Gastrocnemius medialis (tissue), 4 donors: Measurements from ENCODE around the gene GIGYF2. TPM values are rescaled to one million over a fixed set of nuclear protein-coding genes. Genes with fewer than 3 reads are reported as not detected.

Experiments
- ATAC-seq, 2 donors: fragments of 150-250 bp; one replicate each; pipeline ENCODE4 v1.9.1; 2016
- DNase-seq, 2 donors: peaks; one replicate each; pipeline ENCODE4 v3.0.0-alpha.2; 2019
- H3K27ac ChIP-seq, 4 donors: fragments of 200-600 bp; sonication (generic); 1 replicate in 1 of 4; 2 replicates in 3 of 4; pipeline ENCODE4 v1.5.1; 2016 to 2018; ENCODE audit warnings: mild to moderate bottlenecking in 2 of 4, moderate library complexity in 1 of 4
- H3K27me3 ChIP-seq, 3 donors: fragments of 200-600 bp; sonication (generic) in 2 of 3; 1 replicate in 1 of 3; 2 replicates in 2 of 3; pipeline versions ENCODE4 v1.5.1 to v1.6.0; 2016 to 2019; ENCODE audit warnings: mild to moderate bottlenecking in 1 of 3, moderate library complexity in 1 of 3
- H3K36me3 ChIP-seq, 2 donors: fragments of 200-600 bp; sonication (generic) in 1 of 2; one replicate each; pipeline ENCODE4 v1.5.1; 2017 to 2018
- H3K4me1 ChIP-seq, 2 donors: fragments of 200-600 bp; sonication (generic) in 1 of 2; one replicate each; pipeline ENCODE4 v1.5.1; 2016 to 2017; ENCODE audit warnings: mild to moderate bottlenecking in 2 of 2
- H3K4me3 ChIP-seq, 4 donors: fragments of 200-600 bp; sonication (generic) in 3 of 4; 1 replicate in 1 of 4; 2 replicates in 3 of 4; pipeline ENCODE4 v1.5.1; 2016 to 2019; ENCODE audit warnings: mild to moderate bottlenecking in 2 of 4
- H3K9me3 ChIP-seq, 3 donors: fragments of 200-600 bp; sonication (generic) in 2 of 3; 1 replicate in 1 of 3; 2 replicates in 2 of 3; pipeline ENCODE4 v1.5.1; 2016 to 2019
- CTCF ChIP-seq, 5 experiments: fragments of 450-650 bp in 3 of 5; fragments of 200-600 bp in 2 of 5; sonication (generic) in 2 of 5; IDR thresholded peaks in 4 of 5; conservative IDR thresholded peaks in 1 of 5; 1 replicate in 4 of 5; 2 replicates in 1 of 5; pipeline ENCODE4 v1.5.1; 2016 to 2019; ENCODE audit warnings: antibody characterized with exemption in 5 of 5, mild to moderate bottlenecking in 3 of 5, moderate library complexity in 3 of 5
- POLR2A ChIP-seq, 2 donors: fragments of 450-650 bp; IDR thresholded peaks; one replicate each; pipeline ENCODE4 v1.6.1; 2017; ENCODE audit warnings: antibody characterized with exemption in 2 of 2, mild to moderate bottlenecking in 2 of 2, moderate library complexity in 2 of 2
- in situ Hi-C, 4 donors: fragments of 200-750 bp; cut with MboI; loops; one replicate each; pipeline versions ENCODE4 v1.15.0 to v1.8.0; 2017; ENCODE audit warnings: low sequenced_read_pairs in 4 of 4
- intact Hi-C: fragments of 100-400 bp; cut with DNase I; formaldehyde crosslinking; loops from one replicate; pipeline ENCODE4 v1.15.1; 2023; ENCODE audit warnings: low total_unique reads
- total RNA-seq, 4 donors: library from RNA; depleted of rRNA; stranded (reverse); fragments of >200 nt; gene quantifications; one replicate each; pipeline versions ENCODE4 v1.1.0 to v1.2.3, GENCODE V29; 2016

Gene GIGYF2
- total RNA-seq, 4 donors from 2014 or later, result 55.7 to 87.8 (median 66.1) TPM

DNA sequence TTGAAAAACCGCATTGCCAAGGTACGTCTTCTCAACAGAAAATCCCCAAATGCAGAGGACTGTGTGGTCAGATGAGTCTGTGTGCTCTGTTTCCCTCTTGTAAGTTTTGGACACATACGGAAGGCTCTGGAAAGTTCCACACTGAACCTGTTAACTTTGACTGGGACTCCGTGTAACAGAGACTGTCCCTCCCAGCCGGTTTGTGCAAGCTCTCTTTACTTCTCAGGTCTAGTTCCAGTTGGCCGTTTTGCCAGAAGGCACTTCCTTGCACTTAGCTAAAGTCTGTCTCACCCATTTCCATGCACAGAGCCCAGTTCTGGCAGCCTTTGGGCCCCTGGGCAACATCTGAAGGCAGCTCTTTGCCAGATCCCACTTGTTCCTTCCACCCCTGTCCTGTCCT lies 41.7 kb upstream of the GIGYF2 start:
- in situ Hi-C loops, result no loop called here
- peak overlapping the region in 3 of 4 donors; percentile 65 to 78 (median 66) for H3K27ac ChIP-seq
- H3K9me3 ChIP-seq, result no peaks in the 10 kb centered on the region
- intact Hi-C loops, result no loop called here
- TF ChIP-seq CTCF (IDR thresholded peaks at IDR 0.05 in 4 of 5, conservative IDR thresholded peaks at IDR 0.05 in 1 of 5), result no peak
- no peaks in the 10 kb centered on the region for H3K27me3 ChIP-seq
- H3K4me3 ChIP-seq, result no peak overlapping the region
- H3K36me3 ChIP-seq, result no peaks in the 10 kb centered on the region
- ATAC-seq (peak; percentile 74 to 80), DNase-seq (peak; percentile 64 to 66)
- peaks cover 7 to 56% of the 10 kb centered on the region in 2 donors for H3K4me1 ChIP-seq

DNA sequence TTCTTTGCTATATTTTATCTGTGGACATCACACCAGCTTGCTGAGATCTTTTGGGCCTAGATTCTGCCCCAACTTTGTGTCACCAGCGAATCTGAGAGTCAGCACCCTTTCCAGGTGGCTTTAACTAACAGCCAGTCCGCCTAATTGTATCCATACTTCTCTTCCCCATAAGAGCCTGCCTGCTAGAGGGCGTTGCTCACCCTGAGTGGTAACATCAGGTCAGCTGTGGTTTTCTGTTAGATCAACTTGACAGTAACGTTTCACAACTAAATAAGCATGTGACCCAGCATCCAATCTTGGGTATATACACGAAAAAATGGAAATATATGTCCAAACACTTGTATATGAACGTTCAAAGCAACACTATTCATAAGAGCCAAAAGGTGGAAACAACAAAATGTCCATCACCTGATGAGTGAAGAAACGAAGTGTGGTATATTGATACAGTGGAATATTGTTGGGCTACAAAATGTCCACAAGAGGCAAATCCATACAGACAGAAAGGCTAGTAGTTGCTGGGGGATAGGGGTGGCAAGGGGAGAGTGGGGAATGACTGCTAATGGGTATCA lies 38.8 kb upstream of the GIGYF2 start:
- in situ Hi-C loops (no loop called here), intact Hi-C loops (no loop called here)
- TF ChIP-seq CTCF (IDR thresholded peaks at IDR 0.05 in 4 of 5, conservative IDR thresholded peaks at IDR 0.05 in 1 of 5) (no peak), POLR2A (IDR thresholded peaks at IDR 0.05) (no peak)
- ATAC-seq, result peak in 1 of 2 donors; percentile 54
- Histone ChIP-seq H3K9me3 (no peaks in the 10 kb centered on the region), H3K4me3 (no peak overlapping the region), H3K4me1 (peaks cover 7 to 39% of the 10 kb centered on the region in 2 donors), H3K27me3 (no peaks in the 10 kb centered on the region), H3K27ac (peak overlapping the region in 2 of 4 donors; percentile 7 to 69), H3K36me3 (no peaks in the 10 kb centered on the region)
- DNase-seq, result no peak

- Histone ChIP-seq H3K4me1 (peaks cover 7 to 31% of the 10 kb centered on the region in 2 donors), H3K9me3 (no peaks in the 10 kb centered on the region), H3K4me3 (no peak overlapping the region), H3K36me3 (no peaks in the 10 kb centered on the region), H3K27ac (peak overlapping the region in 2 of 4 donors; percentile 7 to 69), H3K27me3 (no peaks in the 10 kb centered on the region)
- ATAC-seq (peak in 1 of 2 donors; percentile 23), DNase-seq (no peak)
- TF ChIP-seq CTCF (IDR thresholded peaks at IDR 0.05 in 4 of 5, conservative IDR thresholded peaks at IDR 0.05 in 1 of 5), result no peak
- no peak for TF ChIP-seq POLR2A (IDR thresholded peaks at IDR 0.05)
- intact Hi-C loops (no loop called here), in situ Hi-C loops (no loop called here)
These were observed 37.8 kb upstream of the GIGYF2 start for GRCh38 chr2:232659359-232659758.

DNA sequence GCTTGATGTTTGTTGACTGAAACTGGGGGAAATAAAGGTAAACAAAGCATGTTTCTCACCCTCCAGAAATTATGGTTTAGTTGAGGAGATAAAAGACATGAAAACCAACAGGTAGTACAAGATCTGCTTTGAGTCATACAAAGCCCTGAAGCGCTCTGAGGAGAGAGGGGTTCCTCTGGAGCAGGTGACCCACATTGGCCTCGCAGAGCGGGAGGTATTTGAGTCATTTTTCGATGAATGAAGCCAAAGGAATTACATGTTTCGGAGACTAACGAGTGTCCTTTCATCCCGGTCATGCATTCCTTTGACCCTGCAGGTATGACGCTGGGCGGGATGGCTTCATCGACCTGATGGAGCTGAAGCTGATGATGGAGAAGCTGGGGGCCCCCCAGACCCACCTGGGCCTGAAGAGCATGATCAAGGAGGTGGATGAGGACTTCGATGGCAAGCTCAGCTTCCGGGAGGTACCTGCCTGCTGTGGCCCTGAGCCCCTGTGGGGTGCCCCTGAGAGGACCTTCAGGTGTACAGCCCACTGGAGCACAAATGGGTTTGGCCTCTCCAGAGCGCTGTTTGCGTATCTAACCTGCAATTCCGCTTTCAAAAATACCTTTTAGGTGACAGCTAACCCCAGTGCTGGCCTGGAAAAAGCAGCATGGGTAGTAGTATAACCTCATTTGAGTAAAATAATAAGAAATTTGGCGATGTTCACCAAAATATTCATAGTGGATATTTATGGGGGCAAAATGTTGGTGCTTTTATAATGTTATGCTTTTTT lies 34.5 kb upstream of the GIGYF2 start:
- in situ Hi-C loops (no loop called here), intact Hi-C loops (no loop called here)
- H3K36me3 ChIP-seq, result no peaks in the 10 kb centered on the region
- no peak overlapping the region for H3K4me3 ChIP-seq
- H3K27ac ChIP-seq, result no peak overlapping the region
- H3K27me3 ChIP-seq, result no peaks in the 10 kb centered on the region
- H3K9me3 ChIP-seq, result no peaks in the 10 kb centered on the region
- ATAC-seq, result no peak
- TF ChIP-seq POLR2A (IDR thresholded peaks at IDR 0.05) (no peak), CTCF (IDR thresholded peaks at IDR 0.05 in 4 of 5, conservative IDR thresholded peaks at IDR 0.05 in 1 of 5) (no peak)
- peaks cover 9 to 30% of the 10 kb centered on the region in 2 donors for H3K4me1 ChIP-seq
- no peak for DNase-seq
